Gastrocnemius medialis (tissue), 4 donors: Measurements from ENCODE around the gene MEG3.

Source experiments
- CTCF ChIP-seq, 5 experiments: fragments of 450-650 bp in 3 of 5; fragments of 200-600 bp in 2 of 5; sonication (generic) in 2 of 5; IDR thresholded peaks in 4 of 5; conservative IDR thresholded peaks in 1 of 5; 1 replicate in 4 of 5; 2 replicates in 1 of 5; pipeline ENCODE4 v1.5.1; 2016 to 2019; ENCODE audit warnings: antibody characterized with exemption in 5 of 5, mild to moderate bottlenecking in 3 of 5, moderate library complexity in 3 of 5
- POLR2A ChIP-seq, 2 donors: fragments of 450-650 bp; IDR thresholded peaks; one replicate each; pipeline ENCODE4 v1.6.1; 2017; ENCODE audit warnings: antibody characterized with exemption in 2 of 2, mild to moderate bottlenecking in 2 of 2, moderate library complexity in 2 of 2

GRCh38 chr14:100842799-100843198 lies 16.9 kb downstream of the MEG3 start:
- TF ChIP-seq POLR2A (IDR thresholded peaks at IDR 0.05) (no peak), CTCF (IDR thresholded peaks at IDR 0.05 in 4 of 5, conservative IDR thresholded peaks at IDR 0.05 in 1 of 5) (no peak)
